Measurements from ENCODE around the gene MBD5.
"Not testable (repeated sequence)": the region's sequence is repeated elsewhere in the genome, so short reads cannot be mapped to it uniquely, and the experiment has no call there.

The MBD5 gene

GRCh38 chr2:148528356-148529064, 507.6 kb downstream of the MBD5 start:
- DNase-seq, result no peak

DNA sequence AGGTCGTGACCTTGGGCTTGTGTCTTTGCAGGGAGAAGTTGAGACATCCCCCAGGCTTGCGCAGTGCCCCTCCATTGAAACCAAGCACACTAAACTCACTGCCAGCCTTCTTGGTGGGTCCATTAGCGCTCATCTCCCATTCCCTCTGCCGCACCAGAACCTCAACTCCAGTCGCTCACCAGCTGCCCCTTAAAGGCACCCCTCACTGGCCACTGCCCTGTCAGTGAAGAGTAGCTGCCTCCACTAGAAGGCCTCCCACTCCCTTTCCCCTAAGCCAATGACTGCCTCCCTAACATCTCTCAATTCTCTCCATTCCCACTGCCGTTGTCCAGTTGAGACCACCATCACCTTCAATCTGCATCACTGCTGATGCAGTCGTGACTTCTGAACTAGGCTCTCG, 508.9 kb downstream of the MBD5 start:
- no peak for DNase-seq

DNA sequence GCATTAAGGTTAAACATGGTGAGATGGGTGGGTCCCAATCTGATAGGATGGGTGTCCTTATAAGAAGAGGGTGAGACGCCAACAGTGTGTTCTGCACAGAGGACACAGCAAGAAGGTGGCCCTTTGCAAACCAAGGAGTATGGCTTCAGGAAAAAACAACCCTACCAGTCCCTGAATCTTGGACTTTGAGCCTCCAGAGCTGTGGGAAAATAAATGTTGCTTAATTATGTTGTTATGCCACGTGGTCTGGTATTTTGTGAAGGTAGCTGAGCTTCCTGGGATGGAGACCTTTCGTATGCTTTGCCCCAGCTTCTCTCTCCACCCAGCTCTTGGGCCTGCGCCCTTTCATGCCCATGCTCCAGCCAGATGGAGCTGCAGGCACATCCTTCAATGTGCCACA, 509.5 kb downstream of the MBD5 start:
- DNase-seq, result no peak

- no peak for DNase-seq
Observed at GRCh38 chr2:148531235-148531634, 510.3 kb downstream of the MBD5 start.

- no peak for DNase-seq
Observed at GRCh38 chr2:148531669-148532428, 511.0 kb downstream of the MBD5 start.

DNA sequence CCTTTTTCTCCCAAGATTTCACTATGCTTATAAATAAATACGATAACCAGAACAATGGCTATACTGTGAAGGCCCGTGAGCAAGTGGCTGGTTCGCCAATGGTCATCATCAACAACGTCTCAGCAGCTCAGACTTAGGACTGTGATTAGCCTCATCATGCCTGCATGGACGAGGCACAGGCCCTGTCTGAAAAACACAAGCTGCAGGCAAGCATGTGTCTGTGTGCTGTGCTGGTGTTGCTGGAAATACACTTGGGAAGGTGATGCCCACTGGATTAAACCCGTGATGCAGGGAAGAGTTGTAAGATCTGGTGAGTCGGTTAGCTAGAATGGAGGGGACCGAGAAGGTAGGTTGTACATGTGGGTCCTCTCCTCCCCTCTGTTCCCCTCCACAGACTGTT, 512.1 kb downstream of the MBD5 start:
- no peak for DNase-seq

DNA sequence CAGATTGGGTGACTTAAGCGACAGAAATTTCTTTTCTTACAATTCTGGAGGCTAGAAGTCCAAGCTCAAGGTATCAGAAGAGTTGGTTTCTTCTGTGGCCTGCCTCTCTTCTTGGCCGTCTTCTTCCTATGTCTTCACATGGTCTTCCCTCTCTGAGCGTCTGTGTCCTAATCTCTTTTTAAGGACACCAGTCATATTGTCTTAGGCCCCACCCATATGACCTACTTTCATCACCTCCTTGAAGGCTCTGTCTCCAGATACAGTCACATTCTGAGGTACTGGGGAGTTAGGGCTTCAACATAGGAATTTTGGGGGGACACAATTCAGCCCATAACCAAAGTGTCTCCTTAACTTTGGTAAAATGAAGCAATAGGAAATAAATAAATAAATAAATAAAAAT, 512.8 kb downstream of the MBD5 start:
- no peak for DNase-seq

DNA sequence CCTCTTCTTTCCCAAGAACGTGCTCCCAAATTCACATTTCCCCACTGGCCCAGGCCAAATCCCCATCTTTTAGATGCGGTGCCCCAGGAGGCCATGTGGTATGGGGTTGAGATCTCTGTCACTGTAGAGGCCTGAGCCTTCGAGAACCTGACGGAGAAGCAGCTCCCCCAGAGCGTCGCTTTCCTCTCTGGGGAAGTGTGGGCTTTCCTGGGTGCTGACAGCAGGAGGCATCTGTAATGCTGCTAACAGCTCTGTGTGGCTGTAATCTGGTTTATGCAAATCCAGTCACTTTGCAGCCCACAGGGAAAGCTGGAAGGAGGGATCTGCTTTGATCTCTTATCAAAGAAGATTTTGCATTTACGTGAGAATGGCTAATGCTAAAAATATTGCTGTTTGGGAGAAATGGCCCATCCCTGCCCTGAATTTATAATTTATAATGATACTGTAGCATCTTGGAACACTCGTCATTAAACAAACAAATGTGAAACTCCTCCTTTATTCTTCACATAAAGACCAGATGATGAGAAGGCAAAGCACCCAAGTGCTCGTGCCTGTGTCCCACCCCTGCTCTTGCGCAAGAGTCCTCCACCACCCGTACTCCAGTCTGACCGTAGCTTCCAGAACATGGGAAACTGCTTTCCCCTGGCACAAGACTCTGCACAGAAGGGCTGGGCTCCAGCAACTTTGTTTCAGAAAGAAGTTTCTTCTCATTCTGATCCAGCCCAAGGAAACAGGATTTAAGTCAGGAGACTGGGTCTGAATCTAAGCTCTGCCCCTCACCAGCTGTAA, 513.7 kb downstream of the MBD5 start:
- DNase-seq, result no peak

DNA sequence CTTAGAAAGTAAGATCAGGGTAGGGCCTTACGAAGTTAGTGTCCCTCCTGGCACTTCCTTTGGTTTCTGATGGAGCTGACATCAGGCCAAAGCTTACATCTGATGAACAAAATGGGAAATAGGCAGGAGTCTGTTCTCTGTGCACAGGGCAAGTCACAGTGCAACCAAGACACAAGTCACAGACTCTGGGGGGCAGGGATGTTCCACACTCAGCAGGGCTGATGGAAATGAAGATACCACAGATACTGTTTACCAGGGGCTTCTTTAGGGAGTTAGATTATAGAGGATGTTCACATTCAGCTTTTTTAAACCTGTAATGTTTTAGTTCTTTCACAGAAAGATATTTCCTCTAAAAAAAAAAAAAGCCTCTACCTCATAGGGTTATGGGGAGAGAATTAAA, 517.5 kb downstream of the MBD5 start:
- no peak for DNase-seq

- DNase-seq, result no peak
Observed at GRCh38 chr2:148540022-148540421, 519.1 kb downstream of the MBD5 start.

DNA sequence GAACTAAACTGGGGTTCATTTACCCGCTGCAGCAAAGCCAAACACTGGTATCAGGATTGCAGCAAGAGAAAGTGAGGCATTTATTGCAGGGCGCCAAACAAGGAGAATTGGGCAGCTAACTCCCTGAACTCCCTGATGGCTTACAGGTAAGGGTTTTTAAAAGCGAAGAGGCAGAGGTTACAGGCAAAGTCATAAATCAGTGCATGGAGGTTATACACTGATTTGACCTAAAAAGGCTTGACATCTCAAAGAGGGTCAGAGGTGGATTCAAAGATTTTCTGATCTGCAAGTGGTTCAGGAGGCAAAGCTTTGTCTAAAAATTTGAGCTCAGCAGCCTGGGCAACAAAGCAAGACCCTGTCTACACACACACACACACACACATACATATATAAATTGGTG, 520.9 kb downstream of the MBD5 start:
- DNase-seq, result no peak

GRCh38 chr2:148542614-148543013, 521.7 kb downstream of the MBD5 start:
- DNase-seq, result no peak

- DNase-seq, result not testable (repeated sequence)
Observed at GRCh38 chr2:148543088-148543540, 522.2 kb downstream of the MBD5 start.

- no peak for DNase-seq
Observed at GRCh38 chr2:148545390-148546256, 524.7 kb downstream of the MBD5 start.

DNA sequence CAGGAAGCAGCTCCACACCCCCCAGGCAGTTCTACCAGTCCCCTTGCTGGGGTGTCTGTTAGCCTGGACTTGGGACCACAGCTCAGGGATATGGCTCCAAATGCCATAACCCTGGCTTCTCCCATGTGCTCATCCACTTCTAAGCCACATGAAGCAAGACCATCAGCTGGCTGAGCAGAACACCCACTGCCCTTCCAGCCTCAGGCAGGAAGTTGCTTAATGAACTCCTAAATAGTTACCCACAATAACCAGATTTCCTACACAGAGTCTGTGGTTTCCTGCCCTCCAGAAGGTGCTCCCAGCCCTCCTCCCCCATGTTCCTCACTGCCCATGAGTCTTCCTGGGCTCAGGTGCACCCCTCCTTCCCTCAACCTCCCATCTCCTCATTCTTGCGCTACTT, 525.4 kb downstream of the MBD5 start:
- no peak for DNase-seq

DNA sequence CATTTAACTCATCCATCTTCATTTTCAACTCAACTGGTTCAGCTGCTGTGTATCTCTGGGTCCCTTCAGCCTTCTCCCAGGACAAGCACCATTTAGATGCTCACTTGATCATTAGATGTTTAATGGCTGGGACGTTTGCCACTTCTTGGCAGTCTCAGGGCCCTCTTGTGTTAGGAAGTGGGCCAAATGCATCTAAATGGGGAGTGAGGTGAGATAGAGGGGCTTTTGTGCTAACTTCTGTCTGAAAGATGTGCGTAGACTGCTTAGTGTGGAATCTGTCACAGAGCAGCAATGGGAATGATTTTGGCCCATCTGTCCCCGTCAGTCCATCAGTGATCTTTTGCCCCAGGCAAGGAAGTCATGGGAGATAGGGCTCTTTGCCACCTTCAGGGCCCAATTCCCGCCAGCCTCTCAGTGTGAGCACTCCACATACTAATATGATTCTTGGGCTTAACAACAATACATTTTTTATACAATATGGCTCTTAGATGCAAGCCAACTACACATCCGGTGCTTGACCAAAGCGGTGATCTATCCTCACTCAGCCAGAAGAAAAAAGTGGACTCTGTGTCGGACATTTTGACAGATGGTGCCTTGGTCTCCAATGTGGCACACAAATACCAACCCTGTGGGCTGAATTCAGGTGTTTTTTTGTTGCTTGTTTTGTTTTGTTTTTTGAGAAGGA, 528.0 kb downstream of the MBD5 start:
- no peak for DNase-seq

DNA sequence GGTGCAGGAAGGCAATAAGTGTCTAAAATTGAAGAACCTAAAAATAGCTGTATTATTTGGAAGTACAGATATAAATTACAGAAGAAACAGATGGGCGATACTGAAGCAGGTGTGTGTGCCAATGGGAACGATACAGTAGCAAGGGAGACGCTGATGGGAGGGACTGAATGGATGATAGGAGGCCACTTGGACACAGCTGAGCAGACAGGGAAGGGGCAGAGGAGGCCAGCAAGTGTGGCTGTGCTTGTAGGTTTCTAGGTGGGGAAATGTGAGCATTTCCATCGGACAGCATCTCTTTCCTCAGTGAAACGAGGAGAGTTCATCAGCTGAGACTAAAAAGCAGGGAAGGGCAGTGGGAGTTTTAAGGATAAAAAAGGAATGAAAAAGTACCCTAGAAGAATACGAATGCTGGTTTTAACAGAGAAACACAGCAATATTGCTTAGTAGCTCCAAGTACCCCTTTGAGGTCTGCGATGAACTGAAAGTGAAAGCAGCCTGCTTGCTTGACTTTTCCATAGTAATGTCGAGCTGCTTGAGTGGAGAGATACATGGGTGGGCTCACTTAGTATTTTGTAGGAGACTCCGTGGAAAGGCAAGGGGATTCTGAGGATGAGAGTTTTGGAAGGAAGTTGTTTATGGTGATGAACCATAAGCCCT, 531.9 kb downstream of the MBD5 start:
- DNase-seq, result peak; percentile 58

DNA sequence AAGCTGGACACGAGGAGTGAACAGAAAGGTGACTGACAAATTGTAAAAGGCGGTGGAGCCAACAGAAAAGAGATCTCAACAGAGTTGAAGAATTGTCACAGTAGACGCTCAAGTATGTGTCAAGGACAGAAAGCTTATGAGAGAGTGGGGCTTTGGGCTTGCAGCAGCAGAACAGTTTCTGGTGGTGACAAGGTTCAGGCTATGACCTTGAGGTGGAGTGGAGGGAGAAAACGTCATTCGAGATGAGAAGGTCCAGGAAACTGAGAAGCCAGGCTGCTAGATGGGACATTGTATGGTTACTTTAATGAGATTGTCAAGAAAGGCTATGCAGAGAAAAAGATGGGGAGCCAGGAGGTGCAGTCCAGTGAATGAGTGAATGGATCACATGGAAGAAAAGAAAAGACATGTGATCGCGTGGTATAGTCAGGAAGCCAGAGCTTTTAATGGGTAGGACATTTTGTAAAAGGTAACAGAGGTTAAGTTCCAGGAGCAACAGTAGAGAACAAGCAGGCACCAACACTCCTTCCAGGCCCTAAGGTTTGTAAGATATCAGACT, 532.5 kb downstream of the MBD5 start:
- DNase-seq, result no peak

DNA sequence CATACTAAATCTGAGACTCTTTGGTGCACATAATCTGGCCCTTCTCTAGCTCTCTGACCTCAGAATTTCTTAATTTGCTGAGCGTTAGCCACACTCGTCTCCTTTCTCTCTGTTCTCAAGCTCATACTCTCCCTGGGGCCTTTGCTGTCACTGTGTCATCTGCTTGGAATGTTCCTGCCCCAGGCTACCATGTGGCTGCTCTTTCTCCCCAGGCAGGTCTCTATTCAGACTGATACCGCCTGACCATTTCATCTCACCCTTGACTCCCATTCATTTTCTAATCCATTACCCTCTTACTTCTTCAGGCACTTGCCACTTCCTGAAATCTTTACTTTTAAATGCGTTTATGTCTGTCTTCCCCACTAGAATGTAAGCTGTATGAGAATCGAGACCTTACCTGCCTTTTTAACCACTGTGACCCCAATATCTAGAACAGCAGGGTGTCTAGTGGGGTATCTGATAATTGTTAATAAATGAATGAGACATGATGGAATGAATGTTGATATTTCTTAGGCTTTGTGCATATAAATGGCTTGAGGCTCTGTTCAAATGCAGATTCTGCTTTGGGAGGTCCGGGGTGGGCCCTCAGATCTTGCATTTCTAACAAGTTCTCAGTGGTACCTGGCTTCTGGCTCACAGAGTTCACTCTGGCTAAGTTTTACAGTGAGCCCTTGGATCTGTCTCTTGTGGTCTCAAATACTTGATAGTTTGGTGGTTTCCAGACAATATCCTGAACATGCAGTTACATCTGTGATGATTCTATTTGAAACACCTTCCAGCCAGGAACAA, 533.8 kb downstream of the MBD5 start:
- no peak for DNase-seq

- DNase-seq, result no peak
Observed at GRCh38 chr2:148555622-148556294, 534.9 kb downstream of the MBD5 start.
